GM12801 (cell line): ENCODE results near the gene OSGEP.

Experiments
- TF ChIP-seq, protein P1 (sequence below): IDR thresholded peaks from one replicate; pipeline ENCODE4 v1.5.1; 2011; ENCODE audit warnings: control low read depth; ENCODE audit not compliant: insufficient read length; ENCODE audit errors: extremely low read depth

Gene OSGEP

DNA sequence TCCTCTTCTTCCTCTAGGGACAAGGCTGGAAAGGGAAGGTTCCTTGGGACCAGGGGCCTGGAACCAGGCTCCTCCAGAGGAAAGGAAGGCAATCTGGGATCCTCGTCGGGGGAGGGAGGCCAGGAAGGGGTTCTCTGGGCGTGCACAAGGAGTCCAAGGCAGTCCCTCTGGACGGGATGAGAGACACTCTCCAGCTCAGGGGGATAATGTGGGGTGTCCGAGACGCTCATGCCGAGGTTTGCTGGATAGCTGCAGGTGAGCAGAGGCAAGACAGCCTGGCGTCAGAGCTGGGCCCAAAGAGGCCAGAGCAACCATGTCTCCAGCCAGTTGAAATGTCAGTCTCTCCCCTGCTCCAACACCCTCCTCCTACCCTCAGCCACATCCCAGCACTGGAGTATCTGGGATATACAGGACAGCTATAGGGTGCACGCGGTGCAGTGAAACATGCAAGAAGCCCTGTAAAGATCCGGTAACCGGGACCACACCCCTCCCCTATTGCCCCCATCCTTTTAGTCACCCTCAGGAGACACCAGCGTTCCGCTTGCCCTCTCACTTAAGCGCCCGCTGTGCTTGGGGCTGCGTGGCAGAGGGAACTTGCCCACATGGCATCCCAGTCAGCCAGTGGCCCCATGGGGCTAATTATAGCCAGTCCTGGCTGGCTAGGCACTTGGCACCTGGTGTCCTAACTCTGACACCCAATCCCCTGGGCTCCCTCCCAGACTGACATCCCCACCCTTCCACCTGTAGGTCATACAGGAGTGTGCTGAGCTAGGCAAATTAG, 18.8 kb downstream of the OSGEP start, which contains the start of gene KLHL33:
TSS of gene KLHL33 (minus strand) at position 585 of the 781 bp plus-strand sequence. CDS start at position 230, 355 bp downstream.
- TF ChIP-seq, protein P1, sequence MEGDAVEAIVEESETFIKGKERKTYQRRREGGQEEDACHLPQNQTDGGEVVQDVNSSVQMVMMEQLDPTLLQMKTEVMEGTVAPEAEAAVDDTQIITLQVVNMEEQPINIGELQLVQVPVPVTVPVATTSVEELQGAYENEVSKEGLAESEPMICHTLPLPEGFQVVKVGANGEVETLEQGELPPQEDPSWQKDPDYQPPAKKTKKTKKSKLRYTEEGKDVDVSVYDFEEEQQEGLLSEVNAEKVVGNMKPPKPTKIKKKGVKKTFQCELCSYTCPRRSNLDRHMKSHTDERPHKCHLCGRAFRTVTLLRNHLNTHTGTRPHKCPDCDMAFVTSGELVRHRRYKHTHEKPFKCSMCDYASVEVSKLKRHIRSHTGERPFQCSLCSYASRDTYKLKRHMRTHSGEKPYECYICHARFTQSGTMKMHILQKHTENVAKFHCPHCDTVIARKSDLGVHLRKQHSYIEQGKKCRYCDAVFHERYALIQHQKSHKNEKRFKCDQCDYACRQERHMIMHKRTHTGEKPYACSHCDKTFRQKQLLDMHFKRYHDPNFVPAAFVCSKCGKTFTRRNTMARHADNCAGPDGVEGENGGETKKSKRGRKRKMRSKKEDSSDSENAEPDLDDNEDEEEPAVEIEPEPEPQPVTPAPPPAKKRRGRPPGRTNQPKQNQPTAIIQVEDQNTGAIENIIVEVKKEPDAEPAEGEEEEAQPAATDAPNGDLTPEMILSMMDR, result no peak

DNA sequence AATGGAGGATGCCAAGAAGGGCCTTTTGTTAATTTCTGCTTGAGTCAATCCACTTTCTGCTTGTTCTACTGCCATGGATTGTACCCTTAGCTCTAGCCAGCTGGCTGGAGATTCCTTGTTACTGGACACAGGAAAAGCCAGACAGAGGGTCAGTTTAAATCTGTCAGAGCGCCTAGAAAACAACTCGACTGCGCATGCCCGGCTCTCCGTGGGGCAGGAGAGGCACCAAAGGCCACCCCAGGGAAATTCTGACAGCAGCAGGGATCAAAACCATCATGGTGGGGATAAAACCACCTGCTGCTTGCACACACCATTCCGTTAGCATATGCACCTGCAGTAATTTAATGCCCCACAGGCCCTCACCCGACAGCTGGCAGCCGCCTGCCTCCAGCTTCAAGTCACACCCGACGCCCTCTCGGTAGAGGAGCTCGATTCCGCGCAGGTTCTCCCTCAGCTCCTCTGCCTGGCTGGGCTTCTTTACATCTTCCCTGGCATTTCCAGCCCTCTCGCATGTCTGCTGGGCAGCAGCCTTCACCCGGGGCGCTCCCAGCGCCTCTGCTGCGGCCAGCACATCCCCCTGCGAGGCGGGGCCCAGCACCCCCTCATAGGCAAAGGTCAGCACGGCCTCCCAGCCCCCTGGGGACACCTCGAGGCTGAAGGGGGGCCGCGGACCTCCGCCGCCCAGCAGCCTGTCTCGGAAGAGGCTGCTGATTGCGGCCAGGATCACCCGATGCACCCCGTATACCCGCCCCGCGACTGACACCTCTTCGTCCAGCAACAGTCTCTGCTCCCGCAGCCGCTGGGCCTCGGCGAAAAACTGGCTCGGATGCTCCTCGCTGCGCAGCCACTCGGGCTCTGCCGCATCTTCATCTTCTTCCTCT, 19.7 kb downstream of the OSGEP start:
- TF ChIP-seq, protein P1, result no peak

DNA sequence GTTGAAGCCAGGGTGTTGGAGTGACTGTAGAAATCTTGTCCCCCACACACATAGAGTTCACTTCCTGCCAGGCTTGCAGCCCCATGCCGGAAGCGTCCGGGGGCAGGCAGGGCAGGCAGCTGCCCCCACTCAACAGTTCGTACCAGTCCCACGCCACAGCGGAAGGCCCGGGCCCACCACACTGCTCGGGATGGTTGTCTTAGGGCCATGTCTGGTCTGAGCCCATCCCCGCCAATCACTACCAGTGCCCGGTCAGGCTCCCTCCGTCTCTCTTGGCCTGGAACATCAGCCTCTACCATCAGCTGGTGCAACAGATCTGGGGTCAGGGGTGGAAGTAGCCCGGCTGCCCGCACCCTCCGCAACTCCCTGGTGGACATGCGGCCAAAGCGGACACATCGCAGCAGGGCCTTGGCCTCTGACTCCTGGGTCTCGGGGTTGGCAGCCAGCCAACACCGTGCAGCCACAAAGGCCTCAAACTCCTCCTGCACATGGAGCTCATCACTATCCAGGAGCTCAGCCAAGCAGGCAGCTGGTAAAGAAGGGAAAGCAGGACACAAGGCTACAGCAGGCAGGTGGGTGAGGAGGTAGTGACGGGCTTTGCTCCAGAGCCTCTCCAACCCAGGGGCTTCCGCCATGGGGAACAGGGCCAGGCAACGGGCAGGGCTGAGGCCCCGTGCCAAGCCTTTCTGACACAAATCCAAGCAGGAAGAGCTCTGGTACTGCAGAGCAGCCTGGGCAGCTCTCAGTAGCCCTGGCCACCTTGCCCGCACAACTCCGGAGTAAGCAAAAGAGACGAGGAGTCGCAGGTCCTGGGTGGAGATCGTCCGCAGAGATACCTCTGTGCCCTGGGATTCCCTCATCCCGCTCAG, 24.6 kb downstream of the OSGEP start:
- TF ChIP-seq, protein P1, result no peak

DNA sequence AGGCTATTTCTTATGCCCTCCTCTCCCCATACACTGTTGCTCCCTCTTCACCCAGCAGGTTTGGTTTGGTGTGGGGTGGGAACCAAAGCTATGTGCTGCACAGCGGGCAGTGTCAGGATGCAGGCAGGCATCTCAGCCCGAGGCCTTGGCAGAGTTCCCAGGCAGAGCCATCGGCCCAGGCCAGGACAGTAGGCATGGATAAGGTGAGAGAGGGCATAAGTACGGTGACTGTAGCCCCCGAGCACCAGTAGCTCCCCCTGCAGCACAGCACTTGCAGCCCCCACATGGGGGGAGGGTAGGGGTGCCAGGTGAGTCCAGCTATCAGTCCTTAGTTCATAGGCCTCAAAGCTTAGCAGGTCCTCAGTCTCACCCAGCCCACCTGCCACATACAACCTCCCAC, 25.8 kb downstream of the OSGEP start:
- TF ChIP-seq, protein P1, result no peak

DNA sequence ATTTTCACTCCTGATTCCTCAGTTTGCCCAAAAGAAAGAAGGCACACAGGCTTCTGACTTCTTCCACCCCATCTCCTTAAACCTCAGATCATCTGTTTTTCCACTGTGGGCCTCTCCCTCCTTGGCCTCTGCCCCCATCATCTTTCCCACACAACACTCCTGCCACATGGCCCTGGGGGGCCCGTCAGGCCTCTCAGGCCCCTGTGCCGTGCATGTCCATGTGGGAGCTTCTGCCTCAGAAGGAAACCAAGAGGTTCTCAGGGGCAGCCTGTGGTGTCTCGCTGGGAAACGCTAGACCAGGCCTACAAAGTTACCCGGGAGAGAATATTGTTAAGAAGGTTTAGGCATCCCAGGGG, 26.6 kb downstream of the OSGEP start:
- TF ChIP-seq, protein P1, result no peak

DNA sequence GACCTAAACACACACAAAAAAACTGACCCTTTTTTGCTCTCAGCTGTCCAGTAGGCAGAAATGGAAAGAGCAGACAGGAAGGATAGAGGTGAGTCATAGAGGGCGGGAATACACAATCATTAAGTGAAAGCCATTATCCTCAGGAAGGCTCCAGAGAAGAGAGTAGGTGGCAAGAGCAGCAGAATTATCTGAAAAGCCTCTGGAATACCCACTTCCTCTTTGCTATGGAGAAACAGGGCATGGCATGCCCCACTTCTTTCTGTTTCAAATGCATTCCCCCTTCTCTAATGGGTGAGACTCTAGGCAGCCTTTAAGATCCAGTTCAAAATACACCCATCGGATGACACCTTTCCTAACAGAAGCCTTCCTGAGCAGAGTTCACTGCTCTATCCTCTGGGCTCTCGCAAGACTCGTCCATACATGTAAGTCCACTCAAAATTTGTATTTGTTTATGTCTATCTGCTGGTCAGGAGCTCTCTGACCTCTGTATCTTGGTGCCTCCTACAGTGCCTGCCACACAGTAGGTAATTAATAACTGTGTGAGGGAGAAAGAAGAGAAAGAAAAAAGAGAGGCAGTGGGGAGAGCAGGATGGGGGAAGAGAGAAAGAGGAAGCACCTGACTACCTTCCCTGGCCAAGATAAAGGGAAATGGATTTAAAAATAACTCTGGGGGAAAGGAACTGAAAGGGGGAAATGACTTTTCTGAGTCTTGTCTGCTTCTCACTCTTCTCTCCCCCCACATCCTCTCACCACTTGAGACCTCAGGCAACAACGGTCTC, 27.2 kb downstream of the OSGEP start:
- TF ChIP-seq, protein P1, result no peak
